Natural killer cell (primary cell): ENCODE results near the gene SPOCD1. TPM values are rescaled to one million over a fixed set of nuclear protein-coding genes. Genes with fewer than 3 reads are reported as not detected.

Experiments used
- ATAC-seq, 3 donors: fragments of 150-1000 bp in 2 of 3; fragments of 200-7000 bp in 1 of 3; cut with Tn5 transposase; 1 replicate in 1 of 3; 2 replicates in 2 of 3; pipeline ENCODE4 v1.10.0; 2021; ENCODE audit warnings: mild to moderate bottlenecking in 2 of 3, moderate library complexity in 2 of 3
- DNase-seq, 2 donors: peaks; one replicate each; pipeline versions ENCODE4 v3.0.0 to v3.0.0-alpha.2; 2013 to 2021; ENCODE audit warnings: mixed read lengths in 1 of 2
- H3K27ac ChIP-seq: one replicate; pipeline ENCODE4 v1.5.1; 2013; ENCODE audit warnings: mild to moderate bottlenecking, low read length
- H3K27me3 ChIP-seq: one replicate; pipeline ENCODE4 v1.6.1; 2013; ENCODE audit warnings: low read length; ENCODE audit not compliant: control insufficient read depth, insufficient read depth
- H3K36me3 ChIP-seq: one replicate; pipeline ENCODE4 v1.6.1; 2013; ENCODE audit warnings: low read length; ENCODE audit not compliant: control insufficient read depth, insufficient read depth
- H3K4me1 ChIP-seq: one replicate; pipeline ENCODE4 v1.6.1; 2013; ENCODE audit warnings: low read length; ENCODE audit not compliant: control insufficient read depth, insufficient read depth
- H3K4me3 ChIP-seq: one replicate; pipeline ENCODE4 v1.5.1; 2013; ENCODE audit warnings: low read length
- H3K9me3 ChIP-seq: one replicate; pipeline ENCODE4 v1.6.1; 2013; ENCODE audit warnings: low read length; ENCODE audit not compliant: control insufficient read depth, insufficient read depth
- H3K27ac Mint-ChIP-seq, 2 donors: one replicate each; pipeline ENCODE4 v1.8.0; 2022; ENCODE audit warnings: mild to moderate bottlenecking in 2 of 2, mixed read lengths in 2 of 2, moderate library complexity in 1 of 2
- H3K27me3 Mint-ChIP-seq, 2 donors: one replicate each; pipeline ENCODE4 v1.8.0; 2022; ENCODE audit warnings: low read depth in 2 of 2, mixed read lengths in 2 of 2
- H3K36me3 Mint-ChIP-seq: one replicate; pipeline ENCODE4 v1.8.0; 2022; ENCODE audit warnings: mixed read lengths
- H3K4me1 Mint-ChIP-seq, 2 donors: one replicate each; pipeline ENCODE4 v1.8.0; 2022; ENCODE audit warnings: mixed read lengths in 2 of 2
- H3K4me3 Mint-ChIP-seq: one replicate; pipeline ENCODE4 v1.8.0; 2022; ENCODE audit warnings: mild to moderate bottlenecking, moderate library complexity, mixed read lengths
- H3K9me3 Mint-ChIP-seq, 2 donors: one replicate each; pipeline ENCODE4 v1.8.0; 2022; ENCODE audit warnings: mixed read lengths in 2 of 2
- WGBS: methylation state at CpG from one replicate; pipeline ENCODE4 v1.1.7; 2013; ENCODE audit warnings: missing lambda C conversion rate; ENCODE audit not compliant: insufficient coverage; 5-methylcytosine and 5-hydroxymethylcytosine counted together
- intact Hi-C: fragments of 100-400 bp; cut with micrococcal nuclease; formaldehyde crosslinking; loops from one replicate; pipeline ENCODE4 v1.14.2; 2022
- total RNA-seq, 4 donors: library from RNA; stranded (reverse); fragments of 120-200 nt in 1 of 4; gene quantifications; one replicate each; pipeline versions ENCODE4 v1.2.3 to v1.2.4, GENCODE V29; 2013 to 2022
- TF ChIP-seq, protein P1 (sequence below): fragments of 200-600 bp; IDR thresholded peaks from one replicate; pipeline ENCODE4 v1.8.0; 2022; ENCODE audit warnings: antibody characterized with exemption

The SPOCD1 gene
- total RNA-seq, 3 donors from 2014 or later (not counting 1 experiment from before 2014, with no cell fraction given) = 0.54 to 0.68 TPM; not detected in 1

GRCh38 chr1:31767225-31767624 is 48.6 kb downstream of the SPOCD1 start:
- no peak for ATAC-seq
- peaks cover 5 to 7% of the 10 kb centered on the region in 2 donors for H3K27me3 Mint-ChIP-seq
- no peak overlapping the region for H3K4me3 Mint-ChIP-seq
- no peak overlapping the region for H3K27ac Mint-ChIP-seq
- TF ChIP-seq, protein P1, sequence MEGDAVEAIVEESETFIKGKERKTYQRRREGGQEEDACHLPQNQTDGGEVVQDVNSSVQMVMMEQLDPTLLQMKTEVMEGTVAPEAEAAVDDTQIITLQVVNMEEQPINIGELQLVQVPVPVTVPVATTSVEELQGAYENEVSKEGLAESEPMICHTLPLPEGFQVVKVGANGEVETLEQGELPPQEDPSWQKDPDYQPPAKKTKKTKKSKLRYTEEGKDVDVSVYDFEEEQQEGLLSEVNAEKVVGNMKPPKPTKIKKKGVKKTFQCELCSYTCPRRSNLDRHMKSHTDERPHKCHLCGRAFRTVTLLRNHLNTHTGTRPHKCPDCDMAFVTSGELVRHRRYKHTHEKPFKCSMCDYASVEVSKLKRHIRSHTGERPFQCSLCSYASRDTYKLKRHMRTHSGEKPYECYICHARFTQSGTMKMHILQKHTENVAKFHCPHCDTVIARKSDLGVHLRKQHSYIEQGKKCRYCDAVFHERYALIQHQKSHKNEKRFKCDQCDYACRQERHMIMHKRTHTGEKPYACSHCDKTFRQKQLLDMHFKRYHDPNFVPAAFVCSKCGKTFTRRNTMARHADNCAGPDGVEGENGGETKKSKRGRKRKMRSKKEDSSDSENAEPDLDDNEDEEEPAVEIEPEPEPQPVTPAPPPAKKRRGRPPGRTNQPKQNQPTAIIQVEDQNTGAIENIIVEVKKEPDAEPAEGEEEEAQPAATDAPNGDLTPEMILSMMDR = no peak
- no peaks in the 10 kb centered on the region for H3K9me3 Mint-ChIP-seq
- no peak overlapping the region for H3K4me3 ChIP-seq
- H3K4me1 ChIP-seq = peaks cover 33% of the 10 kb centered on the region
- H3K27me3 ChIP-seq = peaks cover 11% of the 10 kb centered on the region
- H3K4me1 Mint-ChIP-seq = peaks cover 9 to 34% of the 10 kb centered on the region in 2 donors
- H3K36me3 Mint-ChIP-seq = no peaks in the 10 kb centered on the region
- intact Hi-C loops = no loop called here
- H3K27ac ChIP-seq = no peak overlapping the region
- no peak for DNase-seq
- H3K36me3 ChIP-seq = no peaks in the 10 kb centered on the region
- H3K9me3 ChIP-seq = no peaks in the 10 kb centered on the region
- WGBS = 94% methylated on average over 7 of the region's 7 CpGs

- H3K27ac ChIP-seq = no peak overlapping the region
- Mint-ChIP-seq H3K4me1 (peaks cover 14 to 40% of the 10 kb centered on the region in 2 donors), H3K4me3 (no peak overlapping the region), H3K27ac (no peak overlapping the region), H3K36me3 (no peaks in the 10 kb centered on the region), H3K27me3 (peaks cover 0 to 8% of the 10 kb centered on the region in 2 donors), H3K9me3 (no peaks in the 10 kb centered on the region)
- no peak overlapping the region for H3K4me3 ChIP-seq
- peaks cover 40% of the 10 kb centered on the region for H3K4me1 ChIP-seq
- TF ChIP-seq, protein P1 = no peak
- no peaks in the 10 kb centered on the region for H3K9me3 ChIP-seq
- H3K36me3 ChIP-seq = no peaks in the 10 kb centered on the region
- WGBS = 88% methylated on average over 4 of the region's 6 CpGs
- DNase-seq (no peak), ATAC-seq (no peak)
- H3K27me3 ChIP-seq = peaks cover 11% of the 10 kb centered on the region
- intact Hi-C loops = no loop called here
Measured at GRCh38 chr1:31765516-31765915, 50.3 kb downstream of the SPOCD1 start.

DNA sequence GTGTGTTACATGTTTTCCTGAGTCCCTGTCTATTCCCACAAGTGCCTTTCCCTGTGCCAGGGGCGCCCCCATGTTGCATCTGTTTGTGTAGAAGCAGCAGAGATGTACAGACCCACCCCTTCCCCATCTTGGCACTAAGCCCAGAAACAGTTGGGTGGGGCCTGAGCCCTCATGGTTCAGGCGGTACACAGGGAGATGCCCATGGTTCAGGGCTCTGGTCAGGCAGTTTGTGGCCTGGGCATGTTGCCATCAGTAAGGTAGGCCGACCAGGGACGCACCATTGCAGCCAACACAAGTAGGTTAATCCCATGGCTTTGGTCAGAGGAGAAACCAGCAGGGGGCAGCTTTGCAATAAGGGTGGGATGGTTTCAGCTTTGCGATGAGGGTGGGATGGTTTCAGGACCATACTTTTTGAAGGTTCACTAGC is 50.8 kb downstream of the SPOCD1 start:
- TF ChIP-seq, protein P1 = no peak
- Mint-ChIP-seq H3K27me3 (peaks cover 0 to 8% of the 10 kb centered on the region in 2 donors), H3K9me3 (no peaks in the 10 kb centered on the region), H3K4me1 (peaks cover 14 to 44% of the 10 kb centered on the region in 2 donors), H3K36me3 (no peaks in the 10 kb centered on the region), H3K4me3 (no peak overlapping the region), H3K27ac (no peak overlapping the region)
- Histone ChIP-seq H3K27ac (no peak overlapping the region), H3K4me1 (peaks cover 44% of the 10 kb centered on the region), H3K9me3 (no peaks in the 10 kb centered on the region), H3K27me3 (peaks cover 11% of the 10 kb centered on the region), H3K4me3 (no peak overlapping the region), H3K36me3 (no peaks in the 10 kb centered on the region)
- no peak for ATAC-seq
- 65% methylated on average over 5 of the region's 5 CpGs for WGBS
- intact Hi-C loops = no loop called here
- DNase-seq = peak in 1 of 2 donors; percentile 43
